HG03095 (cell line): Measurements from ENCODE around the gene GPSM1.
A peak's percentile ranks its signal among the peaks of the same experiment; 100 is the strongest.

Experiments
- ATAC-seq: cut with Tn5 transposase; IDR thresholded peaks from one replicate; pipeline ENCODE4 v1.9.1; 2021; ENCODE audit warnings: moderate library complexity; ENCODE audit not compliant: unreplicated experiment

GPSM1 gene

DNA sequence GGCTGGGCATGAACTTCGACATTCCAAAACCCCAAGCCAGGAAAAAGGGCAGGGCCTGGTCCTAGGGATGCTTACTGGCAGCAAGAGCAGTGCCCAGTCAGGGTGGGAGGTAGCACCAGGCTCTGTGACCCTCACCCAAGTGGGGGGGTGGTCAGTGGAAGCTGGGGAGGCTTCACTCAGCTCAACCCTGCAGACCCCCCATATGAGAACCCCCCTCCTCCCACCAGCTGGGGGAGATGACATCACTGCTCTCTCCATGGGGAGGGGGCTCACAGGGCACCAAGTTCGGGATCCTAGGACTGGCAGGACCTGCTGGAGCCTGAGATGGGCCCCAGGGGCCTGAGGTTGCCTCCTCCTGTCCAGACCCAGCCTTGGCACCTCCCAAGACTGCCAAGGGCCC is 31.5 kb downstream of the GPSM1 start:
- ATAC-seq: no peak

DNA sequence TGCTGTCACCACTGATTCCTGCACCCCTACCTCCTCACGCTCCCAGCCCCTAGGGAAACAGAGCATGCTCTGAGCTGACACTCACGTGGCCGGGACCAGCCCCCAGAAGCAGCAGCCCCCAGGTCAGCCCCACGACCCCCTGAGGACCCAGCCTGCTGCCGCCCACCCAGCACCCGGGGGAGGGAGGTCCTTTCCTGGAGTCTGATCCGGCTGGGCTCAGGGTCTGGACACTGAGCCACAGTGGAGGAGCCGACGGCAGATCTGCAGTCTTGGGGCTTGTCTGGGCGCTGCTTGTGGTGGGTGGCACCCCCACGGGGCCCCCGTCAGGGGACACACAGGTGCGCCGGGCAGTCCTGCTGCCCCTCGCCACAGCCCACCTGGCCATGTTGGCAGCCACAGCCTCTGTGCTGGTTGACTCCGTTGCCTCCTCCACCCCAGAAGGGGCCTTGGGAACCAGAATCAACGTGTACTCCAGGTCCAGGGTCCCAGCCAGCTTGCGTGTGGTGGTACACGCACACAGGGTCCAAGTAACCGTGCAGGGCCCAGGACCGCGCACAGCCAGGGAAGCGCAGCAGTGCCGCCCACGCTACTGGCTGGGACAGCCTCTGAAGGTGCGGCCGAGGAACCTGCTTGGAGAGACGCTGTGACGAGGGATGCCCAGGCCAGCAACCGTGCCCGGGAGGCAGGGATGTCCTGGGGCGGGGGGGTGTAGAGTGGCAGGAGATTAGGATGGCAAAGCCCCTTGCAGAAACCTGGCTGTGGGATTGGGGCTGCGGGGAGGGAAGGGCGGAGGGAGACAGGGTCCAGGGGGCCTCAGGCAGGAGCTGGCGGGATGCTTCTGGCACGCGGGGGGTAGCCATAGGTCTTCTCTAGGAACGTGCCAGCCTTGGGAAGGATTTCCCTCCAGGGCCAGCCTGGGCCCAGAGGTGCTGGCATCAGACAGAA is 32.7 kb downstream of the GPSM1 start:
- no peak for ATAC-seq

DNA sequence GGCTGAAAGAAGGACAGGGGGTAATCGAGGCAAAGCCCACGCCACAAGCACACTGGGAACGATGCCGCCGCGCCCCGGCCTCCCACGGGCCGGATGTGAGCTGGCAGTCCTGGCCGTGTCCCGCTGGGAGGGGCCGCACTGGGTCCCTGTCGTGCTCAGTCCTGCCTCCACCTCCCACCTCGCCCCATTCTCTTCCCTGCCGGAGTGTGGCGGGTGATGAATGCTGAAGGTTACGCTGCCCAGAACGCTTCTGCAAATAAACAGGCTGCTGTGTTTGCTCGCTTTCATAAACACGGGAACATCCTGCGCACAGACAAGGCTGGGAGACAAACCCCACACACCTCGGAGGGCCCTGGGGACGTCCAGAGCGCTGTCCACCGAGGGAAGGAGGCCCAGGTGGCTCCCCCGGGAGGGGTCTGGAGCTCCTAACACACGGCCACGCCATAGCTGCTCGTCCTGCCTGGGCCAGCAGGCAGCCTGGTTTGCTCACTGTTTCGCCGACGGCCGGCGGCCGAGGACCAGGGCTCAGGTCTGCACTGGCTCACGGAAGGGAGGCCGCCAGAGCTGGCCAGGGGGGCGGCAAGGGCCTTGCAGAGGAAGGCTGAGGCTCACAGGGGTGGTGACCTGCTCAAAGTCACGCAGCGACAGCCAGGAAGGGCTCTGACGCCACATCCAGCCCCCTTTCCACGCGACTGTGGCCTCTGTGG is 33.9 kb downstream of the GPSM1 start:
- ATAC-seq: no peak

DNA sequence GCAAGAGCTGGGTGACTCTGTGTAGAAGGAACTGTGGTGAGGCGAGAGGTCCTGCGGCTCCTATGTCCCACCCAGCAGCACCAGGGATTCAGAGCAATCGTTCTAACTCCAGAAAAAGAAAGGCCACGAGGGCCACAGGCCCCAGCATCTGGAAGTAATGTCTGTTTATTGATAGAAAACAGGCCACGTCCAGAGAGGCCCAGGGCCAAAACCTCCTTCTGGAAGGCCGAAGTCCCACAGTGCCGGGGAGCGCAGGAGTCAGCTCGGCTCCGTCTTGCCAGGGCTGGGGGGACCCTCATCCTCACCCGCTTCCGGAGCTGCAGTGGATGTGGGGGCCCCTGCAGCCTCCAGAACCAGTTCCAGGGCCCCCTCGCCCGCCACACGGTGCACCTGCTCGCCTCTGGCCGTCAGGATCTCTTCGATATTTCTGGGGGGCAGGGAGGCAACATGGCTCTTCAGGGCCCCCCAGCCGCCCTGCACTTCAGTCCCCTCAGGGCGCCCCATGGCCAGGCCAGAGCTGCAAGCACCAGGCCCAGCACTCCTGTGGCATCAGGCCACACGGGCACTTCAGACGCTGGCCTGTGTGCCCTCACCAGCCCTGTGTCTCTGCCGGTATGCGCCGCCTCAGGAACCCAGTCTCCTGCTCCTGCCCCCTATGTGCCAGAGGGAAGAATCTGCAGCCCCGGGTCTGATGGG is 34.6 kb downstream of the GPSM1 start:
- no peak for ATAC-seq

DNA sequence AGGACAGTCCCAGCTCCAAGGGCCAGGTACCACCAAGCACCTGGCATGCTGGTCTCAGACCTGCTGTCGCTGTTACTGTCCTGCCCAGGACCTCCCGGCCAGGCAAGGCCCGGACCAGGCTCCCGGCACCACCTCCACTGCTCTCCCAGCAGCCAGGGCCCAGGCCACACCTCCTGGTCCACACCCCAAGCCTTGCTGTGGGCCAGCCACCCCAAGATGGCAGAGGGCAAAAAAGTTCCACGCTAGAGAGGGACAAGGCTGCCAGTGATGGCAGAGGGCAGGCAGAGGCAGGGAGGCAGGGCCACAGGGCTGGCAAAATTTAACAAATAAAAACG is 35.1 kb downstream of the GPSM1 start:
- ATAC-seq: no peak

DNA sequence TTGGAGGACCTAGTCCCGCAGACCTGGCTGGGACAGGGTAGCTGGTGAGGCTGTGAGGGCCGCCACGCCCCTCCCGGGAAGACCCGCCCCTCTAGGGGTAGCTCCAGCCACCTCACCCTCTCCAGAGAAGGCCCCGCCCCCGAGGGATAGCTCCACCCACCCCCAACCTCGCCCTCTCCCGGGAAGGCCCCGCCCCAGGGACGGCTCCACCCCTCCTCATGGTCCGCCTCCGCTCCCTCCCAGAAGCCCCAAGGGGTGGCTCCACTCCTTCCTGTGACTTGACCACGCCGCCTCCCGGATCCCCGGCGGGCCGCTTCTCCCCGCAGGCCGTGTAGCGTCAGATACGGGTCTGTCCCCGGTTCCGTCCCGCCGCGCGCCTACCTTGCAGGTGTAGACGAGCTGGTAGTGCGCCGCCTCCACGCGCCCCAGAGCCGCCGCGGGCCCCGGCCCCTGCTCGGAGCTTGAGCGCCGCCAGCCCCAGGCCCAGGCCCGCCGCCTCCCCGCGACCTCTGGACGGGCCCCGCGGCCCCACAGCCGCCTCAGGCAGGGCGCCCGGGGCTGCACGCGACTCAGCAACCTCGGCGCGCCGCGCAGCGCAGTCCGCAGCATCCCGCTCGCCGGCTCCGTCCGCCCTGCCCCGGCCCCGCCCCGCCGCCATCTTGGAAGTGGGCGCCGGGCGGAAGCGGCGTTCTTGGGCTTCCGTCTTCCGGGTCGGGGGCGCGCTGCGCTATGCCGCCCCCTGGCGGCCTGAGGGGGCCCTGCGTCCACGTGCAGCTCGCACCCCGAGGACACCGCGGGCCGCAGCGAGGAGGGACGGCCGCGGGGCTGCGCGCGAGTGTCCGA is 36.0 kb downstream of the GPSM1 start, which contains the start of gene DNLZ:
DNLZ (minus strand) TSS at position 639 of the 843 bp plus-strand sequence; CDS start at position 609, 30 bp downstream.
- ATAC-seq: peak; percentile 56

DNA sequence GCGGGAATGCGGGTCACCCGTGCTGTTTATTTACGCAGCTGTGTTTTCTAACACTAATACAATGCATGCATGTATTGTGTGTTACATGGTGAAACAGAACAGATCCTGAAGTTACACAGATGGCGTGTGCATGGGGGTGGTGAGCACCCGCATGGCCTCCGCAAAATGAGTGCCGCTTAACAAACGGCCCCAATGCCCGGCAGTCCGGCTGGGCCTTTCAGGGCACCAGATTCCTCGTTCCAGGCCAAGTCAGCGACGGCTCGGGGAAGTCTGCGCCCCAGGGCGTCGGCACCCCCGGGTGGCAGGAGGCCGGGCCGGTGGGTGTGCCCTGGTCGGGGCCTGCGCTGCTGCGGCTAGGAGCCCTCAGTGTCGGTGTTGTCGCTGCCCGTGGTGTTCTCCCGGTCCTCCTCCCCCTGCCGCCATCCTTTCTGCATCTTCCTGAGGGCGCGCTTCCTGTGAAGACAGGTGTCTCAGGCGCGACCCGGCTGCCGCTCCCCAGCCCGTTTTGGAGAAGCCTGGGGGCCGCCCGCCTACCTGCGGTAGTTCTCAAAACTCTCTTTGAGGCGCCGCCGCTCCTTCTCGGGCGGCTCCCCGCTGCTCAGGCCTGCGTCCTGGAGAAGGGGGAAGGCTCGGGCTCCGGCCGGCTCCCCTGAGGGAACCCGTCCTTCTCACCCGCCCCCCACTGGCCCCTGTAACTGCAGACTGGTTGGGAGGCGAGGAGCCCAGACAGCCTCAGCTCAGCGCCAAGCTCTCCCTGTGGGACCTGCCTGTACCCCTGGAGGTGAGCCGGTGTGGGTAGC is 36.8 kb downstream of the GPSM1 start:
- ATAC-seq: no peak

DNA sequence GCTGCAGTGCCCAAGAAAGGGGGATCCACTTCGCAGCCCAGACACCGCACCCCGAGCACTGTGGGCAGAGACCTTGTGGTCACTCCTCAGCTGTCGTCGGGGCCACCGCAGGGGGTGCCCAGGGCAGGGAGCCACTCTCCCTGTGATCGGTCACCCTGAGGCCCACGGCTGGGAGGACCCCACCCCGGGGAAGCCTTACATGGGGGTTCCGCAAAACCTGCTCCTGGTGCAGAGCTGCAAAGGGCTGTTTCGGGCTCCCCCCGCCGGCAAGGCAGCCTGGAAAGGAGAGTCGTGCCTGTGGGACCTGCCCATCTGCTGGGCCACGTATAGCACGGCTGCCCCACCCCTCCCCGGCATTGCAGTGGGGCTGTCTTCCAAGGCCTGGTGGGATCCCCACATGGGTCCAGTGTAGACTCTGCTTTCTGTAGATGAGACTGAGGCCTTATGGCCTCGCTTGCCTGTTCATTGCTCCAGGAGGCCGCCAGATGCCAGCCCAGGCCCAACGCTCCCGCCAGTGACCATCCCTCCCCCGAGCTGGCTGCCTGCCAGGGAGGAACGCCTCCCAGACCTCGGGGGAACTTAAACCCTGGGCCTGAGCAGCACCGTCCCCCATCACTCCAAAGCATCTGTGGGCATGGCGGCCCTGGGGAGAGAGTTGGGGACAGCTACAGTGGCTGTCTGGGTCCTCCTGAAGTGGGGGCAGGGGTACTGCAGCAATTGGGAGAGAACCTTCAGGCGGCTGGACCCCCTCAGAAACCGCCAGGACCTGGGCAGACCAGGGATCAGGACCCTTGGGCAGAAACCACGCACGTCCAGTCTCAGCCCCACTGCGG is 37.8 kb downstream of the GPSM1 start:
- no peak for ATAC-seq

DNA sequence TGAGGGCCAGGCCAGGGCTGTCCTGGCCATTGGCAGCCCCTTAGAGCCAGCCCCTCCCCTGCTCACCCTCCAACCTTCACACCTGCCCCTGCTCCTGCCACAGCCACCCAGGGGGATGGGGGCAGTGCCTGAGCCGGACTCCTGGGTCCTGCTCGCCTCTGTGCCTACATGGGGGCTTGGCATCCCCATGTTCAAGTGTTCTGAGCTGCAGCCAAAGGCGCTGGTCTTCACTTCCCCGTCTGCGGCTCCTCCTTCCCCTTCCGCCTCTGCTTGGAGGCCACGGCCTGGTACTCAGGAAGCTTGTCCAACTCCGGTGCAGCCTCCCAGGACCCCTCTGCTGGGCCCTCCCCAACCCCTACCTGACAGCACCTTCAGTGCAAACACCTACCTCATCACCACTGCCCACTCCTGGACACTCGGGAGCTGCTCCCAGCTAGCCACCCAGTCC is 38.5 kb downstream of the GPSM1 start:
- ATAC-seq: no peak

DNA sequence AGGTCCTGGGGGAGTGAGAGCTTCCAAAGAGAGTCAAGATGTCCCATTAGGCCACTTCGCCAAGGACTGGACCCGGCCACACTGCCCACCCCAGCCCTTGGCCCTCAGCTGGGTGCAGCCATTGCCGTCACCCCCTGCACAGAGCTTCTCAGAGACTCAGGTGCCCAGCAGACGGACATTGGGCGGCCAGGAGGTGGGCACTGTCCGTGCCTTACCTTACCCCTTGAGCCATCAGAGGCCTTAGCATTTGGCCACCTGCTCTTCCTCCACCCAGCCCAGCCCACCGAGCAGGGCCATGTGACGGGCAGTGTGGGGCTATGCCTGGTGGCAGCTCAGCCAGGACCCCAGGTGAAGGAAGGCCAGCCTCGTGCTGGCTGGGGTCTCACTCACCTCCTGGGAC is 39.5 kb downstream of the GPSM1 start:
- no peak for ATAC-seq

DNA sequence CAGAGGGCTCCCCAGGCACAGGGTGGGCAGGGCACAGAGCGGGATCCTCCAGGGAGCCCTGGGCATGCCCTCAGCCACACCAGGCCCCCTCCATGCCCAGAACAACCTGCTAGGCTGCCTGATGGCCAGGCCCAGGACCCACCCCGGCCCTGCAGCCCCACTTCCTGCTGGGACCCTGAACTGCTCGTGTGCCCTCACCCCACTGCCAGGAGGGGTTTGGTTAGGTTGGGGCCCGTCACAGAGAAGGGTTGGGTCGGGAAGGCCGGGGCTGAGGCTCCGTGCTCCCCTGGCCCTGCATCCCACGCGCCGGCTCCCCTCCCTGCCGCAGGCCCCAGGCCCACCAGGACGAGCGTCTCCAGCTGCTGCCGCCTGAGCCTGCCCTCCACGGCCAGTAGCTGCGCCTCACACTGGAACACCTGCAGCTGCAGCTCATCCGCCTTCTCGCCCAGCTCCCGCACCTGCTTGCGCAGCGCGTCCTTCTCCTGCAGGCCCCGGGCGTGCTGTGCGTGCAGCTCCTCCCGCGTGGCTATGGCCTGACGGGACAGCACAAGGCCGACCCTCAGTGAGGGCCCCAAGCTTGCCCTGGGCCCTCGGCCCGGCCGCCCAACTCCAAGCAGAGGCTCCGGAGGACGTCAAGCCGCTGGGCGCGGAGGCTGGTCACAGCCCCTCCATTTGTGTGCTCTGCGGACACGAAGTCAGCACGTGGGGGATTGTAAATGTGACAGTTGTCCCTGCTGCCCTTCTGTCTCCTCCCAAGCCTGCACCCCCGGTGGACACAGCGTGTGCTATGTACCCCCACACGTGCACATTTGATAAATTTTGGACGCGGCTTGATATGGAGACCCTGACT is 40.2 kb downstream of the GPSM1 start:
- no peak for ATAC-seq

DNA sequence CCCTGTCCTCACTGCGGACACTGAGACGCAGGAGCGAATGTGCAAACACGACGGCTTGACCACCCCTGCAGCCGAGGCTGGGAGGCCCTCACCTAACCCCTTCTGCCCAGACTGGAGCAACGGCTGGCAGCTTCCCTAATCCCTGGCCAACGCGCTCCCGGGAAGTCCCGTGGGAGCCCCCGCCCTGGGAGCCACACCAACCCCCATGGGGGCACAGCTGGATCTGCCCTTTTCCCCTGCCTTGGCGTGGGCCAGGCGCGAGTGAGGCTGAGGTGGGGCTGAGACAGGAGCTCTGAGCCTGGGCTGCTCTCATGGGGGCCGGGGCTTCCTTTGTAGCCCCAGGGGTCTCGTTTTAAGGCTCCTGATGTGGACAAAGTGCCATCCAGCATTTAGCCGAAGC is 40.9 kb downstream of the GPSM1 start:
- ATAC-seq: no peak

DNA sequence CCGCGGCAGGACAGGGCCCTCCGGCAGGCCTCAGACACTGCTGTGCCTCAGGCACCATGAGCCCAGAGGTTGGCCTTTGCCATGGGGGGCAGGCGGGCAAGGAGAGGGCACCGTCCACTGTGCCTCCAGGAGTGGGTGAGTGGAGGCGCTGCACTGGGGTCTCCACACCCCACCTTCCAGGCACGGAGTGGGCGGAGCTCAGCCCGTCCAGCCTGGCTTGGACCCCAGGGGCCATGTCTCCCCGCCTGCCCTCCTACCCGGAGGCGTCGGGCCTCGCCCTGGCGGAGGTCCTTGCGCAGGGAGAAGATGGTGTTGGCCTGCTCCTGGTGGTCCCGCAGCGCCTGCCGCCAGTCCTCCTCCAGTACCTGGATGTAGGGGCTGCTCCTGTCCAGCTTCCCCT is 42.7 kb downstream of the GPSM1 start:
- ATAC-seq: no peak

DNA sequence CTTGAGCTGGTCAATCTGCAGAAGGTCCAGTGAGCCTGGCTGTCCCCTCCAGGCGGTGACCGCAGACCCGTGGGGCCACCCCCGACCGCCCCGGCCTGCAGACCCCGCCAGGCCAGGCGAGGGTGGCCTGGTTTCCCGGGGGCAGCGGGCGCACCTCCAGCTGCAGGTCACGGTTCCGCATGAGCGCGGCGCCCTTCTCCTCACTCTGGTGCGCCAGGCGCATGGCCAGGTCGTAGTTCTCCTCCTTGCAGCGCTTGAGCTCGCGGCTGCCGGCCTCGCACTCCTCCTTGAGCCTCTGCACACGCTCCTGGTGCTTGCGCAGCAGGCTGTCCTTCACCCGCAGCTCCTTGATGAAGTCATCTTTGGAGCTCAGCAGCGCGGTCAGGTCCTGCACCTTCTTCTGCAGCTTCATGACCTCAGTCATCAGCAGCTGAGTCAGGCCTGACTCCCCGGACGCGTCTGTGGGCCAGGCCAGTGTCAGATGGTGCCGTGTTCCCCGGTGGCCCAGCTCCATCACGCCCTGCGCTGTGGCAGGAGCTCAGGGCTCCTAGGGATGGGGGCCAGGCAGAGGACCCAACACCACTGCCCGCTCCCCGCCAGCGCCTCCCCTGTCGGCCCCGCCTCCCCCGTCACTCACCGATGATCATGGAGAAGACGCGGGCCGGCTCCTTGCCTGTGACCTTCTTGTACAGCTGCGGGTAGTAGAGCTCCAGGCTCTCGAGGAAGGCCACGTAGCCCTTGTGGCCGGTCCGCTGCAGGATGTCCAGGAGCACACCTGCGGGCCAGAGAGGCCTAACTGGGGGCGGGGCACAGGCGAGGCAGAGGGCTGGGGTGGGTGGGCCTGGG is 43.6 kb downstream of the GPSM1 start:
- no peak for ATAC-seq

DNA sequence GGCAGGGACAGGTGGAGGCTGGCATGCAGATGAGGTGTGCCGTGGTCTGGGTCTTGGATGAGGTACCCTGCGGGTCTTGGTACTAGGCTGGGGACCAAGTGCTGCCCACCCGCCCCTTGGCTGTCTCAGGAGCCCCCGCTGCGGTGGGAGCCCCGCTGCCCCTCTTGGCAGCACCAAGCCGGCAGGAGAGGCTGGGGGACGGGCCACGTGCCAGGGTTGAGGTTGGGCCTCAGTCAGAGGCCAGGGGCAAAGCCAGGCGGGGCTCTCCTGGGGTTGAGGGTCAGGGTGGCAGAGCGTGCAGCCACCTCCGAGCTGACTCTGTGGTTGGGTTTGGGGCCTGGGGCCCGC is 44.2 kb downstream of the GPSM1 start:
- no peak for ATAC-seq

DNA sequence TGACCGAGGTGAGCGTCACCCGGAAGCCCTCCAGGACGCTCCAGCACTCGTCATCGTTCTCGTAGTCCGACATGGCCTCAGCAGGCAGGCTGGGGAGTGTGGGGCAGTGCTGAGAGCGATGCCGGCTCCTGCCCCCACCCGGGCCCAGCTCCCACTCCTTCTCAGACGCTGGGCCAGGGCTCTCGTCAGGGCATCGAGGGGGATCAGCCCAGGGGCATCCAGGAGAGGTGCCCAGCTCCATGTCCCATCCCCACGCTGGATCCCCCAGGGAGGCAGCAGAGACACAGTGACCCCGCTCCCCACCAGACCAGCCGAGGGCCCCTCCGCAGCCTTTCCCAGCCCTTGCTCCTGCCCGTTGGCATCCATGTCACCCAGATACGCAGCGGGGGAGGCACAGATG is 44.7 kb downstream of the GPSM1 start:
- no peak for ATAC-seq

DNA sequence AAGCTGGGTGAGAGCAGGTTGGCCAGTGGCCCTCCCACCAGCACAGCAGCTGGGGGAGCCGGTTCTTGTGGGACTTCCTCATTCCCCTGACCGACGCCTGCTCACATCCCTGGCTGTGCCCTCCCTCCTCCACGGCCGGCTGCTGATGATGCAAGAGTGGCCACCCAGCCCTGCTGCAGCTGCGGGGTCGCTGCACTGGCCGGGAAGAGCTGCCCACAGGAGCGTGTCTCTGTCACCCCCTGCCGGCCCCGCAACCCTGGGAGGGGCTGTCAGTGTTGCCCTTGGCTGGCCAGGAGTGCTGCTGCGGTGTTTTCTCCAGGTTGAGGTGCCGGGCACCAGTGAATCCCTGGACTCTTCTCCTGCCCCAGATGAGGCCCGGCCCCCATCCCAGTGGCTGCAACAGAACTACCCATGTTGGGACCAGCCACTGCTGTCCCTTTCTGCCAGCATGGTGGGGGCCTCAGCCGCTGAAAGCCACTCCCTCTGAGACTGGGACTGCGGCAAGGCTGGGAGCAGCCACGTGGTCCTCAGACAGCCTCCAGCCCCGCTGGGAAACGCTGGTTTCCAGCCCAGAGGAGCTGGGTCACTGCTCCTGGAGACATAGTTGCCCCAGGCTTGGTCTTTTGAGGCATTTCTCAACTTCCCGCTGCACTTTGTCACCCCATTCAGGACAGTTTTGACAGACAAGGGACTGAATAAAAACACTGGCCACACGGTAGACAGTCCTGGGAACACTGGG is 45.4 kb downstream of the GPSM1 start:
- ATAC-seq: no peak
